CD4-positive, alpha-beta T cell treated with Interleukin-6 at 100 ng/mL for 8 hours (primary cell): Measurements from ENCODE around the gene FOXR1.

Experiments used
- DNase-seq: peaks from one replicate; pipeline ENCODE4 v3.0.0-alpha.2; 2020; ENCODE audit warnings: mixed read lengths, low spot score

Gene FOXR1, protein sequence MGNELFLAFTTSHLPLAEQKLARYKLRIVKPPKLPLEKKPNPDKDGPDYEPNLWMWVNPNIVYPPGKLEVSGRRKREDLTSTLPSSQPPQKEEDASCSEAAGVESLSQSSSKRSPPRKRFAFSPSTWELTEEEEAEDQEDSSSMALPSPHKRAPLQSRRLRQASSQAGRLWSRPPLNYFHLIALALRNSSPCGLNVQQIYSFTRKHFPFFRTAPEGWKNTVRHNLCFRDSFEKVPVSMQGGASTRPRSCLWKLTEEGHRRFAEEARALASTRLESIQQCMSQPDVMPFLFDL

DNA sequence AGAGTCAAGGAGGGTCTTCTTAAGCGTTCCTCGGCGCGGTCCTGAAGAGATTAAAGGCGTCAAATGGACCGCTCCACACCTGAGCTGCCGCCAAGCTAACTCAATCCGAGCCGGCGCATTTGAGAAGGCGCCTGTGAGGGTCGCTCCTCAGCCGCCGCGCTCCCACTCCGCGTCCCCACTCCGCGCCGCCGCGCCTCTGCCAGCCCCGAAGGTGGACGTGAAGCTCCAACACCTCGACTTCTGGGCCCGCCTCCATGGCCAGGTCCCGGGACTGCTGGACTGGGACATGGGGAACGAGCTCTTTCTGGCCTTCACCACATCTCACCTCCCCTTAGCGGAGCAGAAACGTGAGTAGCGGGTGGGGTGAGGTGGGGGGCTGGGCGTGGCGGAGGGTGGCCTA, at the start of gene FOXR1:
Gene FOXR1, plus strand, starts transcription at position 116 of the 400 bp plus-strand sequence. Its CDS starts 171 bp downstream, at position 287.
- no peak for DNase-seq

DNA sequence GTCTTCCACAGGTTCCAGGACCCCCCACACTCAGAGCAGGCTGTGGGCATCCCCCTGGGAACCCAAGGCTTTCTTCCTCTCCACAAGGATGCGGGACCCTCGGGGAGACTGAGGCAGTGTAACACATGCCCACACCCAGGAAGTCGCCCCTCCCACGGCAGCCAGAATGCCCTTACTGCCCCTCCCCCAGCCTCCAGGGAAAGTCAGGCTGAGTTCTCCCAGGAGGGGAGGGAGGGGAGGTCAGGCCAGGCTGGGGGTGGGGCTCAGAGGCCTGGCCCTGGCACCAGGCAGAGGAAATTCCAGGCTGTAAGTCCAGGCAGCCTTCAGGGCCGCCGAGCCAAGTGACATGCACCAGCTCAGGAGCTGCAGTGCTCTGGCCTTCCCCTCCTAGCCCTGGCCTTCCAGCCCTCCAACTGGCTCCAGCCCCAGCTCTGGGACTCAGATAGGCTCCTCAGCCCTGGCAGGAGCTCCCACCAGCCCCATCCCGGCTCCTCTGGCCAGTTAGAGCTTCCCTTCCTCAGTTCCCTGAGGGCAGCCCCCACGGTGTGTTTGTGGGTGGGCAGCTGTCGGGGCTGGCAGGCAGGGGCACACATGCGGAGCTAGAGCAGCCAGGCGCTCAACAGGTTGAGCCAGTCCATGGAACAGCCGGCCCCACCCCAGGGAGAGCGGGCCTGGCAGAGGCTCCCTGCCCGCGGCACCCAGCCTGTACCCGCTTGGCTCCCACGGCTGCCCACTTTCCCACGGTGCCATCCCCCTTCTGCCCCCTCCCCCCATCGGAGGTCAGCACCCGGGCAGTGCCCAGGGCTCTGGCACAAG, 49.4 kb upstream of the FOXR1 start:
- no peak for DNase-seq

DNA sequence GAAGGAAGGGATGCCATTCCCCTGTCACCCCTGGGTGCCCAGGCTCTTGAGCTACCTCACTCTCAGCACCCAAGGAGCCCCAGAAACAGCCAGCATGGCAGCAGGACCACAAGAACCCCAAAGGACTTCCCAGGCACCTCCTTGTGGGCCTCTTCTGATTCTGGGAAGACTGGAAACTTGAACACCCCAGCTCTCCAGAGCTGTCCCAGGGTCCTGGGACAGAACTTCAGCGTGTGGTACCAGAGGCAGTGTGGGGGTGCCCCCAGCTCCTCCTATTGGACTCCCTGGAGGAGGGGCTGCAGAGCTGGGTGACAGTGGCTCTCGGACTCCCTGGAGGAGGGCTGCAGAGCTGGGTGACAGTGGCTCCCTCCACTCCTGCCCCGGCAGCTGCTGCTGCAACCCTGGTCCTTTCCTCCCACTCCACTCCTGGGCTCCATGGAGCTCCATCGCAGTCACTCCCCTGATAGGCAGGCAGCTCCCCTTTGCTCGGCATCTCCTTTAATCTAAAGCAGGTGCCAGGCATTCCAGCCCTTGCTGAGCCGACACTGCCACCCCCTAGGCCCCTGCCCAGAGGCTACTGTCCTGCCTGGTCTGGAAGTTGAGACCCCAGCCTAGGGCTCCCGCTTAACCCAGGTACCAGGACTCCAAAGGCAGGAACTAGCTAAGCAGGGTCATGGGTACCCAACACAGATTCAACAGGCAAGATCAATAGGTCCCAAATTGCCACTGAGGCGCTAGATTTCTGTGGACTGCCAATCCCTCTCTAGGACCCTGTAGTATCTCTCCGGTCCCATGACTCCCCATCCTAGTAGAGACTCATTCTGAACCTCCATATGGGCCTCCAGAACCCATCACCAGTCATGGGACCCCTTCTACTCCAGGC, 48.6 kb upstream of the FOXR1 start:
- DNase-seq: no peak

DNA sequence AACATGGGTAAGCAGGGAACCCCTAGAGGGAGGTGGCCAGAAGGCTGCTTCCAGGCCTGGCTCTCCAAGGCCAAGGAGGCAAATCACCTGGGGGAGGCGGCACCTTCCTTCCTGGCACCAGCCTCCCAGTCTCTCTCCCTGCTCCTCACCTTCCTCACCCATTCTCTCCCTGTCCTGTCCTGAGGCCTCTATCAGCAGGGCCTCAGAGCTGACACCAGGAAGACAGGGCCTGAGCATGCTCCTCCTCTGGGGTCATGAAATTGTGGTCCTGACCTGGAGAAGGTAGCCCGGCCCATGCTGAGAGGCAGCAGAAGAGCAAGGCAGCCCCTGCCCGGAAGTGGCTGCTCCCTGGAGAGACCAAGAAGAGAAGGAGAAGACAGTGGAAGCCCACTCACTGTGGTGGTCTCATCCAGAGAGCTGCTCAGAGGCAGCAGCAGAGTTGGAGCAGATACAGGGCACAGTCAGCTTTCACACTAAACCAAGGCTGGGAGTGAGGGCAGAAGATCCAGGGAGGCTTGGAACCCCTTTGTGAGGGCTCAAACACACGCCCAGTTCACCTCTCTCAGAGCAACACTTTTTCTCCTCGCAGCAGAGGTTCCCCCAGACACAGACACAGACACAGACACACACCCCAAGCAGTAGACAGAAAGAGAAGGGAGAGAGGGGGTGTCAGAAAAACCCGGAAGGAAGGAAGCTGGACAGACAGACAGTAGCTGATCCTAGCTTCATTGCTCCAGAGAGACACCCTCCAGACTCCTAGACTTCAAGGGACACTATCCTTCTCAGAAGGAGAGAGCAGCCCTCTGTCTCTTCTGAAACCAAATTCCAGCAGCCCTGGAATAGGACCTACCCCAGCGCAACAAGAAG, 47.6 kb upstream of the FOXR1 start:
- peak; percentile 47 for DNase-seq

DNA sequence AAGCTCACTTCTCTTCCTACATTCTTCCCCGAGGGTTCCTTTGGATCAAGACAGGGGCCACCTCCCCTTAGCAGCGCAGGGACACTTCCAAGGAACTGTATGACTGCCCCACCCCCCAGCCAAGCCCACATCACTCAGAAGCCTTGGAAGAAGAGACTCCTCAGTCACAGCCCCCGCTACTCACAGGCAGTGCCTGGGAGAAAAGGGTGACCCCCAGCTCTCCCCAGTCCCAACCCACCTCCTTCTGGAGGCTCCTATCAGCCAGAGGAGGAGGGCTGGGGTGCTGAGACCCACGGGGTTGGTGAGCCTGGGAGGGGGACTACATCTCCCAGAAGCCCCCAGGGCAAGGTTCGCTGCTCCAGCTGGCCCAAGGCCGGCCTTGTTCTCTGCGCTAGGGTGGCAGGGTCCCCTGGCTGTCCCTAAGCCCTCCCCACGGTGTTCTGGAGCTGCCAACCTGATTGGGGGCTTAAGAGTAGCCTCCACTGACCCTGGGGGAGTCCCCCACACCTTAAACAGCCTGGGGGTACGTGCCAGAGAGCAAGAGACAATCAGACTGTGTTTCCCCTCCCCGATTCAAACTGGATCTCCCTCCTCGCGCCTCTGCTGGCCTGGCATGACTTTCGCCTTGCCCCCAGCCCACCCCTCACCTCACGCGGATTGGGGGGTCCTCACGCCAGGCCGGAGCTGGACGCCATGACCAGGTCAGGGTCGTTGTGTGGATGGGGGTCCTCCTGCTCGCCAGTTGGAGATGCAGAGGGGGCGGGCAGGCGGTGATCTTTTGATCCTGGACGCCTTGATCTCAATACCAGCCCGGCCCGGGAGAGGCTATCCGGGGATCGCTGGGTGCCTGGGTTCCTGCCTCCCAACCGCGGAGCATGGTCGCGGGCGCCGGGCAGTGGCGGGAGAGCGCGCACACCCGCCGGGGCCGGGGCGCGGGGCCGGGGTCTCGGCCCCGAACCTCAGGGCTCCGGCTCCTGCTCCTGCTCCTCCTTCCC, 46.7 kb upstream of the FOXR1 start:
- no peak for DNase-seq

DNA sequence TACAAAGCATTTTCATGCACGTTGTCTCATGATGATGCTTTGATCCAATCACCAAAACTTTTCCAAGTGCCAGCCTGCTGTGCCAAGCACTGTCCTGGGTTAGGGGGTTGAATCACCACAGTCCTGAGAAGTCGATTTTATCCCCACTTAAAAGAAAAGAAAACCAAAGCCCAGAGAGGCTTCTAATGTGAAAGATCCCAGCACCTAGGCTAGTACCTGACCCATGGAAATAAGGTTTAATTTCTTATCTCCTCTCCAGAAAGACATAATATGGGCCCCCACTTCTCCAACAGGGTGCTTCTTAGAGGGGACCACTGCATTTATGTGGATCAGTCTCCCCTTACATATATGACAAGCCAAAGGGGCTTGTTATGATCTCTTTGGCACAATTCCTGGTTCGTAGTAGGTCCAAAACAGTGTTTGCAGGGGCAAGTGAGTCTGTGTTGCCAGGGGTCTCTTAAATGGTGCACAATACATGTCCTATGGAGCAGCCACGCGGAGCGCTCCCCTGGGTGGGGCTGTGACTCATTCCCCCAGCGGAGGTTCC, 43.9 kb upstream of the FOXR1 start:
- DNase-seq: no peak

DNA sequence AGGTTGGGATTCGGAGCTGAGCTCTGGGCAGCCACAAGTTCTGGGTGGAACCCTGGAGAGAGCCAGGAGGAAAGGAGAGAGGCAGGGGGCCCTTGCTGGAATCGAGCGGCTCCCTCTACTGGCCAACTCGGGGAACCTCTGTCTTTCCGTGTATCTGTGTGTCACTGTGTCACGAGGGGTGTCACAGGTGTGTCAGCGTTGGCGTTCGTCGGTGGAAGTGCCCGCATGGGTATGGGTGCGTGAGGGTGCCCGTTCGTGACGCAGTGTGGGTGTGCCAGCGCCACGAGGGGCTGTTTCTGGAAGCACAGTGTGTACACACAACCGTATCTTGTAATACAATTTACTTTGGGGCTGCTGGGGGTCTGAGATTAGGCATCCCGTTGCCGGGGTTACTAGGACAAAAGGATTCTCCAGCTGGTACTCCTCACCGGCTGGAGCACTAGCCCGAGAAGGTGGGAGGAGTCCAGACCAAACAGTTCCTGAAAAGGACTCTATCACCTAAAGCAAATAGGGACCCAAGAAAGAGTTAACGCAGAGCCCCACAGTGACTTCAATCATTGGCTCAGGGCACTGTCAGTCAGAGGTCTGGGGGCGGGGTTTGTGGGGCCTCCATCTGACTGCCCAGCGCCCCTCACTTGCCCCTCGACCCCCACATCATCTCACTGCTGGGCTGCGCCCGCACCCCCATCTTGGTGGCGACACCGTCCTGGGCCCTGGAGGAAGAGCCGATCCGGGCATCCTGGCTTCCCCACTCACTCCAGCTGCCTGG, 43.3 kb upstream of the FOXR1 start:
- peak; percentile 94 for DNase-seq

DNA sequence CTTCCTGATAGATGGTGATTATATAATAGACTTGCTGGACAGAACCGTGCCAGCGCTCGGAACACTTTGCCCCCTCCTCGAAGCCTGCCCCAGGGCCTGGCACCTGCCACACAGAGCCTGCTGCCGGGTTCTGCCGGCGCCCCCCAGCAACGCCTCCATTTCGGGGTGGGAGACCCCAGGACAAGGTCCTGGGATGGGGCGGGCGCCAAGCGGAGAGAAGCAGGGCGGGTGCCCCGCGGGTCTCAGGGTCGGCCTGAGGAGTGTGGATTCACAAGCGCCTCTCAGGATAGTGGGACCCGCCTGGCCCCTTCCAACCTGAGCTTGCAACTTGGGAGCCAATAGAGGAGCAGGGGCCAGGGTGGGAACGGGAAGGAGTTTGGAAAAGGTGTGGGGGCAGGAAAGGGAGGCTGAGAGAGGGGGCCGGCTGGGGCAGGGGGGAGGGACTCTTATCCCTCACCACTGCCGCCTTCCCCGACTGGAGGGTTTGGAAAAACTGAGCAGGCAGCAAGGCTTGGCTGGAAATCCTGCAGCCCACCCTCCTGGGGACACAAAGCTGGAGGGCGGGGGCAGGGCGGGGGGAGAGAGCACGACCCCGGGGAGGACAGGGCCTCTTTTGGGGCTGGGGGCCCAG, 42.6 kb upstream of the FOXR1 start:
- DNase-seq: no peak

DNA sequence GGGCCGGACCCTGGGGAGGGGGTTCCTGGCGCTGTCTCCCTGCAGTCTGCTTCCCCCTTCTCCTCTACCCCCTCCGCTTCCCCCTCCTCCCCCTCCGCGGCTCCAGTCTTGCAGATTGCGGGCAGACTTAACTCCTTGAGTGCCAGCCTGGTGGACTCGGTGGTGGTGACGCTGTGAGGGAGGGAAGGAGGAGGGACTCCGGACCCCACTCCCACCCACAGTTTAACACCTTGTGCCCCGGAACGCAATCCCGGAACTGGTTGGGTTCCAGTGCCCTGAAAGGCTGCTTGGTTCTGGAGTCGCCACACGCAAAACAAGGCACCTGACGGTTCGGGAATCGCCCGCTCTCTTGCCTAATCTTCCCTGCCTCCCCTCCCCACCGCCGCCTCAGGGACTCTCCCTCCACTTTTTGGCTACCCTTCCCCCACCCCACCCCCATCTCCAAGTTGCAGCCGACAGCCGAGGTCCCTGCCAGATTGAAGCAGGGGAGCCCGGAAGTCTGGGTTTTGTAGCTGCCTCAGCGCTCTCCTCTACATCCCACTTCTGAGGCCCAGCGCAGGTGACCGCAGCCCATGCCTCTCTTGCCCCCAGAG, 42.0 kb upstream of the FOXR1 start:
- peak; percentile 88 for DNase-seq

DNA sequence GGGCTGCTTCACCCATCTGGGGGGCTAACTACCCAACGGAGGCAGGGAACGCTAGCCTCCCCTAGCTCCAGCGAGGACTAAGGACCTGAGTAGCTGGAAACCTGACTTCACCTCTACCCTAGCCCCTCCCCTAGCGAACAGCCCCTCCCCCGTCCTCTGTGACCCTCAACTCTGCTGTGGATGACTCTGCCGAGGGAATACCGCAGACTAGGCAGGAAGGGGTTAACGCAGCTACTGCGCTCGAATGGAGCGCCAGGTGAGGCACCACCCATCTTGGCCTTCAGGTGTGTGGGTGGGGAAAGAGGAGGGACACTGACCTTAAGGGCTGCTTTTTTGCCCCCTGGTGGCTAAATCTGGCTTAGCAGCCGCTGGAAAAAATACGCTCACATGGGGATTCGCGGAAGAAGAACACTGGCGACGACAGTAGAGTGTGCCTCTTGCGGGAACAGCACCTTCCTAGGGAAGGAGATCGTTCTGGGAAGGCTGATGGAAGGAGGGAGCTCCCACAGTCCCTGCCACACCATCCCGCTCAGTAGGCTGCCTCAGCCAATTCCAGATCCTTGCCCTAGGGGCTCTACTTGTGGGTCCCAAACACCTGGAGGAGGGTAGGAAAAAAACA, 41.4 kb upstream of the FOXR1 start:
- DNase-seq: peak; percentile 87

DNA sequence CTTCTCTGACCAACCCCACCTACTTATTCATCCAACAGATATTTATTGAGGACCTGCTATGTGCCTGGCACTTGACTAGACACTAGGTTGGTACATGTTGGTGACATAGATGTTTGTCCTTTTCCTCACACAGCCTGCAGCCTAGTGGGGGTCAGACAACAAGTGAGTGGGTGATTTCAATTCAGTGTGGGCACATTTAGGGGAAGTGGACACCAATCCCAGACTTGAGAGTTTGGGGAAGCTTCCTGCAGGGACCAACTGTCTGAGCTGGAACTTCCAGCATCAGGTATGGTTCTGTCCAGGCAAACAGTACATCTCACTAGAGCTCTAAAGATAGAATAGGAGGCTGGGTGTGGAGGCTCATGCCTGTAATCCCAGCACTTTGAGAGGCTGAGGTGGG, 40.0 kb upstream of the FOXR1 start:
- no peak for DNase-seq

DNA sequence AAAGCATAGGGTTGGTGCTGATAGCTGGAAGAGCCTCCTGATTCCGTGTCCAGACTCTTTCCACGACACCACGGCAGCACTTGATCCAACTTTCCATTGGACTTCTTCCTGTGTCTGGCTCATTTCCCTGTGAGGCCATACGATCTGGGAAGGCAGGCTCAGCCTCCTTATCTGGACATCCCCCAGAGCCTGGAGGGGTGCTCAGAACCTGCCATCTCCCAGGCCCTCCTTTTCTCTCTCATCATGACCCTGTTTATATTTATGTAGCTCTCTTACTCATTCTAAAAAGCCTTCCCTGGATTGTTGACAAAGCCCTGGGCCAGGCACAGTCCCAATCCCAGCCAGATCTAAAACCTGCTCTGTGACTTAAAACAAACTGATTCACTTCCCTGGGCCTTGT, 38.1 kb upstream of the FOXR1 start:
- DNase-seq: no peak

DNA sequence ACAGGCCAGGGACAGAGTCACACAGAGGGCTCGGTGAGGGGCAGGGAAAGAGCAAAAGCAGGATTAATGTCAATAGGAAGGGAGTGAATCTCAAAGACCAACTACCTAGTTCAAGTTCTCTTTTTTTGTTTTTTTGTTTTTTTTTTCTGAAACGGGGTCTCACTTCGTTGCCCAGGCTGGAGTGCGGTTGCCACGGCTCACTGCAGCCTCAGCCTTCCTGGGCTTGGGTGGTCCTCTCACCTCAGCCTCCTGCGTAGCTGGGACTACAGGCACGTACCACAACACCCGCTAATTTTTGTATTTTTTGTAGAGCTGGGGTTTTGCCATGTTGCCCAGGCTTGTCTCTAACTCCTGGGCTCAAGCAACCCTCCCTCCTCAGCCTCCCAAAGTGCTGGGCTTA, 36.2 kb upstream of the FOXR1 start:
- DNase-seq: no peak

DNA sequence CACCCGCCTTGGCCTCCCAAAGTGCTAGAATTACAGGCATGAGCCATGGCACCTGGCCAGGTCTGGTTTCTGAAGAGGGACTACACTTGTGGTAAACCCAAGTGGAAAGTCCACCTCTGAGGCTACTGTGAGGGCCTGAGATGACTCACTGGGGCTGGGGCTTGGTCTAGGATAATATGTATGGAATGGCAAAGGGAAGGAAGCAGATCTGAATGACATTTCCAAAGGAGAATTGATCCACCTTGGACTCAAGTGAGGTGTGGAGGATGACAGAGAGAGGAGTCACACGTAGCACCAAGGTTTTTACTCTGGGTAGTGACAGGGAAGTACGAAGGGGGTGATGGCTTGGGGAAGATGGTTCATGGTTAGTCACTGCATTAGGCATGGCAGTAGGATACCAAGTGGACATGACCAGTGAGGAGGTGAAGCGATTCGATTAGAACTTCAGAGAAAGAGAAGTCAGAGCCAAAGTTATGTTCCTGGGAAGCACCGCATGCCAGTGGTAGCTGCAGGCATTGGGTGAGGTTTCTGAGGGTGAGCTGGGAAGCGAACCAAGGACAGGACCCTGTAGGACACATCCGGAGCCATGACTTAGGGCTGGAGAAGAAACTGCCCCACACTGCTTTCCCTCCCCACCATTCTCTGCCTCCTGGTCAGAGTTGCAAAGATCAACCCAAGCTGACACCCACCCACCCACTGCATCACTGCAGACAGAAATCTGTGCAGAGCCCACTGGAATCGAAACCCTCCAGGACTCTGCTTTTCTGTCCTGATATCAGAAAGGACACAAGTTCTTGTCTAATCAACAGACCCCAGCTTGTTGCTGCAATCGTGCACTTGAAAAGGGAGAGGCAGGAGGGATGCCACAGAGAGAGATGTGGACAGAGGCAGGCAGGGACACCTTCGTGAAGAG, 32.8 kb upstream of the FOXR1 start:
- DNase-seq: no peak

DNA sequence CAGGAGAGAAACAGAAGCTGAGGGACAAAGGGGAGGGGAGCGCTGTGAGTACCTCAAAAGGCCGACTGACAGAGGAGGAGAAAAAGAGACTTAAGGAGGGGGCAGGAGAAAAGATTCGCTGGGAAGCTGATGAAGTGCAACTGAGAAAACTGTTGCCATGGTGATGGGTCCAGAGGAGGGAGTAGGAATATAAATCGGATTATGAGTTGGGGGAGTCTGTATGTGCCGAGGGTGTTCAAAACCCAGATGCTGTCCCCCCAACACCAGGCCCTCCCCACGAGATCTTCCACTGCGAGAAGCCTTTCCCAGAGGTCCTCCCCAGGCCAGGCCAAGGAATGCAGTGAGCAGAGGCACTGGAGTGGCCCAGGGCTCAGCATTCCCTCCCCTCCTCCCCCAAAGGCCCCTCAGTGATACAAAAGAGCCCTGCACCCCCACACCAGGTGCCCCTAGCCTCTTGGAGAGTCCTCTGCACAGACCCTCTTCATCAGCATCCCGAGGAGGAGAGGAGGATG, 32.1 kb upstream of the FOXR1 start:
- DNase-seq: no peak

DNA sequence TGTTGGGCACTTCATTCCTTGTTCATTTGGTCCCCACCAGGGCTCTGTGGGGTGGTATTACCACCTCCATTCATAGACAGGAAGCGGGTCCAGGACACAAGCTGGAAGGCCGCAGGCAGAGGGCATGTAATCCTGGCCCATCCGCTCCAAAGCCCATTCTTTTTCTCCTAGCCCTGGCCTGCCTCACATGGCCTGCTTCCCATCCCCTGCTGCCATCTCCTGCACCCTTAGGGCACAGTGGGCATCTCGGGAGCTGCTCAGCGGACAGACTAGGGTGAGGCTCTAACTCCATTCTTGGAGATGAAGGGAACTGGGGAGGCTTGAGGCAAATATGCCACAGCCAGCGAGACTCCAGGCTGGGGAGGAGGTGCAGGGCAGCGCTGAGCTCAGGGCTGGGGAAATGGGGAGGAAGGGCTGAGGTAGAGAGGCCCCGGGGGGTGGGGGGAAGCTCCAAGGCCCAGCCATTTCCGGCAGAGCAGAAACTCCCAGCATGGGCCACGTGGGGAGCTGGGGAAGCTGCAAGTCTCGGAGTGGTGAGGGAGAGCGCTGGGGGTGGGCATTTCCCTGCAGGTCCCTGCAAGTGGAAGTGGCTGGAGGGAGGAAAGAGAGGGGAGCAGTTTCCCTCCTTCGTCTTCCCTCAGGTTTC, 31.5 kb upstream of the FOXR1 start:
- DNase-seq: peak; percentile 63
